Smooth muscle cell (in vitro differentiated cells): ENCODE data around the gene ATP5F1C. TPM values are rescaled to one million over a fixed set of nuclear protein-coding genes. Genes with fewer than 3 reads are reported as not detected.

Experiments
- DNase-seq: peaks from one replicate; lab custom pipeline; 2025; ENCODE audit not compliant: unreplicated experiment; lab: John Stamatoyannopoulos, UW
- H2AFZ ChIP-seq: fragments of 200-600 bp; sonication (generic); 2 replicates; pipeline ENCODE4 v1.6.0; 2016; ENCODE audit warnings: antibody characterized with exemption, low read depth, mild to moderate bottlenecking
- H3F3A ChIP-seq: fragments of 200-600 bp; sonication (generic); 2 replicates; pipeline ENCODE4 v1.6.0; 2017; ENCODE audit warnings: antibody characterized with exemption, low read depth
- H3K27ac ChIP-seq: fragments of 200-600 bp; sonication (generic); 2 replicates; pipeline ENCODE4 v1.5.1; 2016; ENCODE audit warnings: low read depth, mild to moderate bottlenecking
- H3K27me3 ChIP-seq: fragments of 200-600 bp; sonication (generic); 2 replicates; pipeline ENCODE4 v1.6.1; 2016; ENCODE audit warnings: low read depth, mild to moderate bottlenecking
- H3K36me3 ChIP-seq: fragments of 200-600 bp; sonication (generic); 2 replicates; pipeline ENCODE4 v1.5.1; 2016; ENCODE audit warnings: low read depth
- H3K4me1 ChIP-seq: fragments of 200-600 bp; sonication (generic); 2 replicates; pipeline ENCODE4 v1.5.1; 2016; ENCODE audit warnings: low read depth
- H3K4me2 ChIP-seq: fragments of 200-600 bp; sonication (generic); 2 replicates; pipeline ENCODE4 v1.6.0; 2016; ENCODE audit warnings: mild to moderate bottlenecking
- H3K4me3 ChIP-seq: fragments of 200-600 bp; sonication (generic); 2 replicates; pipeline ENCODE4 v1.5.1; 2016; ENCODE audit warnings: mild to moderate bottlenecking
- H3K79me2 ChIP-seq: fragments of 200-600 bp; sonication (generic); 2 replicates; pipeline ENCODE4 v1.6.0; 2016; ENCODE audit warnings: low read depth, mild to moderate bottlenecking
- H3K9ac ChIP-seq: fragments of 200-600 bp; sonication (generic); 2 replicates; pipeline ENCODE4 v1.6.0; 2016; ENCODE audit warnings: low read depth
- H3K9me3 ChIP-seq: fragments of 200-600 bp; sonication (generic); replicated peaks from 2 replicates; pipeline ENCODE4 v1.5.1; 2016; ENCODE audit warnings: low read depth
- H4K20me1 ChIP-seq: fragments of 200-600 bp; sonication (generic); 2 replicates; pipeline ENCODE4 v1.6.0; 2016; ENCODE audit warnings: low read depth
- CTCF ChIP-seq: fragments of 200-600 bp; sonication (generic); IDR thresholded peaks from 2 replicates; pipeline ENCODE4 v1.5.1; 2017; ENCODE audit warnings: borderline replicate concordance, mild to moderate bottlenecking, antibody characterized with exemption; ENCODE audit not compliant: insufficient read depth, poor library complexity, severe bottlenecking
- whole genome bisulfite sequencing: methylation state at CpG from one replicate; pipeline ENCODE4 v1.1.7; 2016; ENCODE audit warnings: low lambda C conversion rate; 5-methylcytosine and 5-hydroxymethylcytosine counted together
- polyA plus RNA-seq: library from polyadenylated mRNA; unstranded; fragments of >200 nt; fragmentation: Nextera tagmentation; extraction: Ambion mirVana; gene quantifications from 2 replicates; pipeline ENCODE4 v1.2.1, GENCODE V29; 2016
- total RNA-seq: library from RNA; depleted of rRNA; stranded (reverse); fragments of >200 nt; gene quantifications from 2 replicates; pipeline ENCODE4 v1.2.3, GENCODE V29; 2014

ATP5F1C gene
- total and polyA plus RNA-seq, 2 experiments from 2014 or later, result 204 to 352 TPM

DNA sequence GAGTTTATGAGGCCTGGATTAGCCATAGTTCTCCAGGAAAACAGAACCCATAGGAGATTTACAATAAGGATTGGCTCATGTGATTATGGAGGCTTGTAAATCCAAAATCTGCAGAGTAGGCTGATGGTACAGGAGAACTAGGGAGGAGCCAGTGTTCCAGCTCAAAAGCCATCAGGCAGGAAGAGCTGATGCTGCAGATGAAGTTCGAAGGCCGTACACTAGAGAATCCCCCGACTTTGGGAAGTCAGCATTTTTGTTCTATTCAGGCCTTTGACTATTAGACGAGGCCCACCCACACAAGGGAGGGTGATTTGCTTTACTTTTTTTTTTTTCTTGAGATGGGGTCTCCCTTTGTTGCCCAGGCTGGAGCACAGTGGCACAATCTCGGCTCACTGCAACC is 37.8 kb upstream of the ATP5F1C start:
- Histone ChIP-seq H3K79me2 (no peaks in the 10 kb centered on the region), H3K4me1 (no peaks in the 10 kb centered on the region), H3K4me3 (no peak overlapping the region), H3K36me3 (peaks cover under 1% of the 10 kb centered on the region), H4K20me1 (no peaks in the 10 kb centered on the region), H3K4me2 (no peak overlapping the region), H2AFZ (no peak overlapping the region), H3K9me3 (no peaks in the 10 kb centered on the region), H3K9ac (no peak overlapping the region), H3K27me3 (no peaks in the 10 kb centered on the region), H3K27ac (no peak overlapping the region), H3F3A (no peaks in the 10 kb centered on the region)
- 95% methylated on average over 5 of the region's 5 CpGs for WGBS
- no peak for TF ChIP-seq CTCF
- no peak for DNase-seq

GRCh38 chr10:7752251-7752650 is 35.7 kb upstream of the ATP5F1C start:
- Histone ChIP-seq H3K9me3 (no peaks in the 10 kb centered on the region), H2AFZ (no peak overlapping the region), H3K4me2 (no peak overlapping the region), H3K27me3 (no peaks in the 10 kb centered on the region), H3F3A (no peaks in the 10 kb centered on the region), H3K27ac (no peak overlapping the region), H3K4me1 (no peaks in the 10 kb centered on the region), H3K79me2 (no peaks in the 10 kb centered on the region), H3K36me3 (peaks cover 7% of the 10 kb centered on the region), H3K4me3 (no peak overlapping the region), H3K9ac (no peak overlapping the region), H4K20me1 (no peaks in the 10 kb centered on the region)
- no peak for DNase-seq
- WGBS, result 94% methylated on average over 6 of the region's 6 CpGs
- no peak for TF ChIP-seq CTCF

DNA sequence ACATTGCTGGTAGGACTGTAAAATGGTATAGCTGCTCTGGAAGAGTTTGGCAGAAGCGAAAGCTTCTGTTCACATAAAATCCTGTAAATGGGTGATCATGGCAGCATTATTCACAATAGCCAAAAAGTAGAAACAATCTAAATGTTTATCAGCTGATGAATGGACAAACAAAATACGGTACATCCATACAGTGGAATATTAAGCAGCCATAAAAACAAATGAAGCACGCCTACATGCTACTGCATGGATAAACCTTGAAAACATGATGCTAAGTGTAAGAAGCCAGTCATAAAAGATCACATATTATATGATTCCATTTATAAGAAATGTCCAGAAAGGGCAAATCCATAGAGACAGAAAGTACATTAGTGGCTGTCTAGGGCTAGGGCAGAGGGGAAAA is 32.9 kb upstream of the ATP5F1C start:
- 96% methylated on average over 3 of the region's 3 CpGs for WGBS
- no peaks in the 10 kb centered on the region for H3K27me3 ChIP-seq
- H3K36me3 ChIP-seq, result peaks cover 16% of the 10 kb centered on the region
- no peak for TF ChIP-seq CTCF
- H2AFZ ChIP-seq, result no peak overlapping the region
- no peak for DNase-seq
- no peaks in the 10 kb centered on the region for H4K20me1 ChIP-seq
- no peaks in the 10 kb centered on the region for H3K4me1 ChIP-seq
- H3K4me3 ChIP-seq, result no peak overlapping the region
- no peak overlapping the region for H3K9ac ChIP-seq
- H3K27ac ChIP-seq, result no peak overlapping the region
- H3K9me3 ChIP-seq, result no peaks in the 10 kb centered on the region
- no peak overlapping the region for H3K4me2 ChIP-seq
- no peaks in the 10 kb centered on the region for H3F3A ChIP-seq
- H3K79me2 ChIP-seq, result no peaks in the 10 kb centered on the region

DNA sequence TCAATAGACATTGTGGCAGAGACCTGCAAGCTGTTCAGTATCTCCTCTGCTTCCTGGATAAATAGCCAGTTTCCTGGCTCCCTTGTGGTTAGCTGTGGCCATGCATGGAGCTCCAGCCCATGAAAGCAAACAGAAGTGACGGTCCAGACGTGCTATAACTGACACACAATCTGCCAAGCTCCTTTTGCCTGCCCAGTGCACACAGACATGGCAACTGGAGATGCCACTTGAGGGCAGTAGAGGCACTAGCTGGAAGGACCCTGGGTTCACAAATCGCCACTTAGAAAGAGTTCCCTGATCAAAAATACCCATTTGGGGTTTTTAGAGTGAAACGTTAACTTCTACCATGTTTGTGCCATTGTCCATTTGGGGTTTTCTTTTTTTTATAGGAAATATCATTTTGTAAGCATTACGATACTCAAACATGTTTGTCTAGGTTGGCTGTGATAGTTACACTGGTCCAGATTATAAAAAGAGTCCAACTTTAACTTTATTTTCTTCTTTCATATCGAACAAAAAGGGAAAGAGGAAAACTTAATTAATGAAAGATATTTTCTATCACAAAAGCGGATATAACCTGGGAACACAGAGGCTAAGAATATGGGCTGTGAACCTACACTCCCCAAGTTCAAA is 31.5 kb upstream of the ATP5F1C start:
- Histone ChIP-seq H3K79me2 (no peaks in the 10 kb centered on the region), H3K4me1 (no peaks in the 10 kb centered on the region), H2AFZ (no peak overlapping the region), H3K9me3 (no peaks in the 10 kb centered on the region), H3K4me2 (no peak overlapping the region), H3F3A (no peaks in the 10 kb centered on the region), H3K4me3 (no peak overlapping the region), H3K27ac (no peak overlapping the region), H3K27me3 (no peaks in the 10 kb centered on the region), H3K36me3 (peaks cover 24% of the 10 kb centered on the region), H3K9ac (no peak overlapping the region), H4K20me1 (no peaks in the 10 kb centered on the region)
- DNase-seq, result no peak
- WGBS, result 75% methylated on average over 7 of the region's 7 CpGs
- peak; percentile 8 for TF ChIP-seq CTCF
